Prostate gland (tissue), 2 donors: Measurements from ENCODE around the gene NEK6.

ENCODE experiments used
- CTCF ChIP-seq, 4 experiments: fragments of 200-600 bp in 2 of 4; fragments of 450-650 bp in 2 of 4; sonication (generic) in 2 of 4; IDR thresholded peaks; 1 replicate in 3 of 4; 2 replicates in 1 of 4; pipeline ENCODE4 v1.5.1; 2016 to 2019; ENCODE audit warnings: antibody characterized with exemption in 4 of 4, mild to moderate bottlenecking in 2 of 4, moderate library complexity in 2 of 4
- POLR2A ChIP-seq: fragments of 450-650 bp; IDR thresholded peaks from one replicate; pipeline ENCODE4 v1.6.1; 2016; ENCODE audit warnings: antibody characterized with exemption, mild to moderate bottlenecking

DNA sequence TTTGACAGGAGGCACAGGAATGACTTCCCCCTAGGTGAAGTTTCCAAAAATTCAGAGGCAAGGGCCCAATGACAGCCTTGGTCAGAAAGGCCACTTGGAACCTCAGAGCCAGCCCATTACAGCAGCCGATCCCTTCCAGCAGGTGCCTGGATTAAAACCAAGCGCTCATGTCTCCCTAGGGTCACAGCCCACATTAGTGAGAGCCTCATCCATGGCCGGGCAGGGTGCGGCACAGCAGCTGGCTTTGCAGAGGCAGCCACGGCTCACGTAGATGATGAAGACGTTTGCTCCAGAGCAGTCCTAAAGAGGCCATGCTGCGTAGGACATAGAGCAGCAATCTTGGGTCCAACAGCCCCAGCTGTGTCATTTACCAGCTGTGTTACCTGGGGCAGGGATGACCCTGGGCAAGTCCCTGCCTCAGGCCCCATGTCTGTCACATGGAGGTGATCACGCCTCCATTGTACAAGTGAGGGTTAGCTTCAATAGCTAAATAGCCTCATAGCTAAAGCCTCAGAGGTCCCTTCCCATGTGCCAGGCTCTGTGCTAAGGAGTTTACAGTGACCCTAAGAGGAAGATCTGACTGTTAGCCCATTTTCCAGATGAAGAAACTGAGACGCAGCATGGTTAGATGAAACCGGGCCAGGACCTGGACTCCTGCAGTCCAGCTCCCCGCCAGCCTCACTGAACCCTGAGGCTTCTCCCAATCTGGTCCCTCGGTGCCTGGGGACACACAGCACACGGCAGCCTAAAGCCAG is 39.2 kb downstream of the NEK6 start:
- TF ChIP-seq CTCF (IDR thresholded peaks at IDR 0.05): no peak
- no peak for TF ChIP-seq POLR2A
